ENCODE data around the gene ILF2.

GRCh38 chr1:153655333-153655732 lies 15.5 kb downstream of the ILF2 start:
- no peak for TF ChIP-seq CTCF (conservative IDR thresholded peaks at IDR 0.05; ENCODE audit: low read depth, low read length)
- TF ChIP-seq EZH2 (IDR thresholded peaks at IDR 0.05; ENCODE audit: borderline replicate concordance, low read depth, low read length, poor library complexity, severe bottlenecking), result no peak

Data from A673 (cell line).